K562 (cell line): ENCODE measurements around the gene RHBDF2. TPM values are rescaled to one million over a fixed set of nuclear protein-coding genes. Genes with fewer than 3 reads are reported as not detected.

Experiments used
- BMI1 ChIP-seq: fragments of 150-350 bp; IDR thresholded peaks from 2 replicates; pipeline ENCODE4 v1.6.1; 2014; ENCODE audit warnings: low read length
- C11orf30 ChIP-seq: fragments of 450-650 bp; IDR thresholded peaks from 2 replicates; pipeline ENCODE4 v1.6.1; 2016; ENCODE audit warnings: low read depth, mild to moderate bottlenecking
- CLOCK ChIP-seq: fragments of 250-450 bp; sonication (Bioruptor Pico); IDR thresholded peaks from 2 replicates; pipeline ENCODE4 v1.4.0; 2020; ENCODE audit warnings: mild to moderate bottlenecking, moderate library complexity, borderline replicate concordance
- DPF2 ChIP-seq: fragments of 450-650 bp; IDR thresholded peaks from 2 replicates; pipeline ENCODE4 v1.6.1; 2016
- ELF4 ChIP-seq: fragments of 450-650 bp; formaldehyde crosslinking; IDR thresholded peaks from 2 replicates; pipeline ENCODE4 v1.4.0; 2022; ENCODE audit warnings: missing genetic modification characterization
- IRF2 ChIP-seq: sonication (generic); formaldehyde crosslinking; IDR thresholded peaks from 2 replicates; pipeline ENCODE4 v1.8.1; 2022; ENCODE audit warnings: mild to moderate bottlenecking, missing genetic modification reagents
- JUN ChIP-seq, 2 experiments: sonication (generic) in 1 of 2; formaldehyde crosslinking in 1 of 2; IDR thresholded peaks; 2 replicates each; pipeline versions ENCODE4 v1.6.1 to v1.8.0; 2012 to 2022; ENCODE audit warnings: borderline replicate concordance in 2 of 2, mild to moderate bottlenecking in 2 of 2, improper control_type of control experiment in 1 of 2, low read depth in 1 of 2, low read length in 1 of 2, missing genetic modification reagents in 1 of 2
- KAT7 ChIP-seq: sonication (generic); formaldehyde crosslinking; IDR thresholded peaks from 2 replicates; pipeline ENCODE4 v1.8.0; 2022; ENCODE audit warnings: missing genetic modification reagents, mild to moderate bottlenecking, borderline replicate concordance
- MXI1 ChIP-seq: IDR thresholded peaks from 2 replicates; pipeline ENCODE4 v1.6.1; 2011; ENCODE audit warnings: low read depth, mild to moderate bottlenecking, improper control_type of control experiment, low read length
- NFIX ChIP-seq: fragments of 250-450 bp; sonication (Bioruptor Pico); IDR thresholded peaks from 2 replicates; pipeline ENCODE4 v1.4.0; 2020; ENCODE audit warnings: low read depth, mild to moderate bottlenecking, moderate library complexity
- POU5F1 ChIP-seq: fragments of 150-350 bp; IDR thresholded peaks from 2 replicates; pipeline ENCODE4 v1.6.1; 2014; ENCODE audit warnings: borderline replicate concordance, low read length, low read depth, mild to moderate bottlenecking; ENCODE audit not compliant: partially characterized antibody
- RAD51 ChIP-seq: fragments of 450-650 bp; IDR thresholded peaks from 2 replicates; pipeline ENCODE4 v1.7.1; 2016; ENCODE audit warnings: low read depth, mild to moderate bottlenecking, borderline replicate concordance
- RBBP5 ChIP-seq: fragments of 200-600 bp; sonication (generic); IDR thresholded peaks from 2 replicates; pipeline ENCODE4 v1.6.1; 2012; ENCODE audit warnings: borderline replicate concordance, mild to moderate bottlenecking, low read length, control low read depth, inconsistent platforms; ENCODE audit not compliant: insufficient read depth, poor library complexity, severe bottlenecking
- SMC3 ChIP-seq: conservative IDR thresholded peaks from 2 replicates; pipeline ENCODE4 v1.6.1; 2011; ENCODE audit warnings: low read depth, low read length, improper control_type of control experiment; ENCODE audit not compliant: insufficient read depth
- TCF3 ChIP-seq: sonication (generic); formaldehyde crosslinking; IDR thresholded peaks from 2 replicates; pipeline ENCODE4 v1.4.0; 2020; ENCODE audit warnings: mild to moderate bottlenecking, missing genetic modification reagents
- ZNF23 ChIP-seq: fragments of 250-450 bp; sonication (Bioruptor Pico); IDR thresholded peaks from 2 replicates; pipeline ENCODE4 v1.4.0; 2020; ENCODE audit warnings: mild to moderate bottlenecking
- ZNF324 ChIP-seq: fragments of 250-450 bp; sonication (Bioruptor Pico); IDR thresholded peaks from 2 replicates; pipeline ENCODE4 v1.4.0; 2020; ENCODE audit warnings: mild to moderate bottlenecking
- ZNF592 ChIP-seq: fragments of 450-650 bp; IDR thresholded peaks from 2 replicates; pipeline ENCODE4 v1.6.1; 2017; ENCODE audit warnings: antibody characterized with exemption, mild to moderate bottlenecking
- ZNF764 ChIP-seq: fragments of 250-450 bp; sonication (Bioruptor Pico); IDR thresholded peaks from 2 replicates; pipeline ENCODE4 v1.4.0; 2020; ENCODE audit warnings: low read depth, mild to moderate bottlenecking, moderate library complexity
- polyA plus RNA-seq, 8 experiments: library from polyadenylated mRNA; depleted of rRNA in 4 of 8; stranded (reverse) in 5 of 8; unstranded in 3 of 8; fragments of >200 nt; fragmentation: Nextera tagmentation in 2 of 8; fragmentation: Illumina TruSeq in 1 of 8; extraction: Ambion mirVana in 2 of 8; extraction: Trizol in 1 of 8; gene quantifications; 2 replicates each; pipeline versions ENCODE4 v1.2.1 to v1.2.3, GENCODE V29; 2011 to 2014; ENCODE audit warnings: inconsistent platforms in 1 of 8, missing spikeins in 1 of 8
- total RNA-seq, 7 experiments: library from RNA; depleted of rRNA in 6 of 7; stranded (reverse); fragments of >200 nt in 6 of 7; fragmentation: Illumina TruSeq in 2 of 7; extraction: Trizol in 2 of 7; gene quantifications; 2 replicates each; pipeline versions ENCODE4 v1.2.1 to v1.2.3, GENCODE V29; 2011 to 2021; ENCODE audit warnings: low replicate concordance in 1 of 7
- TF ChIP-seq, protein P1 (sequence below): fragments of 450-650 bp; formaldehyde crosslinking; IDR thresholded peaks from 2 replicates; pipeline ENCODE4 v1.4.0; 2020; ENCODE audit warnings: mild to moderate bottlenecking, mixed read lengths

The RHBDF2 gene
- total and polyA plus RNA-seq, 9 of the 15 experiments (the other 6 are each of a cell fraction or from before 2014, with no cell fraction given) = 0.04 to 2.8 (median 1.1) TPM

GRCh38 chr17:76440751-76441362 lies 60.4 kb downstream of the RHBDF2 start (continued):
- TF ChIP-seq, protein P1, sequence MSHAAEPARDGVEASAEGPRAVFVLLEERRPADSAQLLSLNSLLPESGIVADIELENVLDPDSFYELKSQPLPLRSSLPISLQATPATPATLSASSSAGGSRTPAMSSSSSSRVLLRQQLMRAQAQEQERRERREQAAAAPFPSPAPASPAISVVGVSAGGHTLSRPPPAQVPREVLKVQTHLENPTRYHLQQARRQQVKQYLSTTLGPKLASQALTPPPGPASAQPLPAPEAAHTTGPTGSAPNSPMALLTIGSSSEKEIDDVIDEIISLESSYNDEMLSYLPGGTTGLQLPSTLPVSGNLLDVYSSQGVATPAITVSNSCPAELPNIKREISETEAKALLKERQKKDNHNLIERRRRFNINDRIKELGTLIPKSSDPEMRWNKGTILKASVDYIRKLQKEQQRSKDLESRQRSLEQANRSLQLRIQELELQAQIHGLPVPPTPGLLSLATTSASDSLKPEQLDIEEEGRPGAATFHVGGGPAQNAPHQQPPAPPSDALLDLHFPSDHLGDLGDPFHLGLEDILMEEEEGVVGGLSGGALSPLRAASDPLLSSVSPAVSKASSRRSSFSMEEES (CRISPR knock-in tag) = no peak
- TF ChIP-seq RBBP5 = no peak
- no peak for TF ChIP-seq ELF4 (CRISPR knock-in tag)
- peak; percentile 63 for TF ChIP-seq TCF3 (CRISPR knock-in tag)
- no peak for TF ChIP-seq KAT7
- peak; percentile 48; the same call in 1 of the 2 replicates for TF ChIP-seq ZNF592
- TF ChIP-seq CLOCK = no peak
- no peak for TF ChIP-seq SMC3
- peak; percentile 88 for TF ChIP-seq C11orf30
- no peak for TF ChIP-seq POU5F1
- TF ChIP-seq MXI1 = no peak
- TF ChIP-seq BMI1 = no peak
- no peak for TF ChIP-seq RAD51
- no peak for TF ChIP-seq IRF2
- no peak for TF ChIP-seq ZNF764 (CRISPR knock-in tag)
- TF ChIP-seq NFIX = no peak
- peak; percentile 44; the same call in 1 of the 2 replicates for TF ChIP-seq DPF2
- TF ChIP-seq JUN (IDR thresholded peaks at IDR 0.05; ENCODE audit: borderline replicate concordance, low read depth, low read length) = no peak
- no peak for TF ChIP-seq JUN (CRISPR knock-in tag; IDR thresholded peaks at IDR 0.05; ENCODE audit: borderline replicate concordance)
- TF ChIP-seq ZNF324 (CRISPR knock-in tag) = no peak
- no peak for TF ChIP-seq ZNF23
